ENCODE measurements around the gene MON2. TPM values are rescaled to one million over a fixed set of nuclear protein-coding genes. Genes with fewer than 3 reads are reported as not detected.

MON2 gene
- total and polyA plus RNA-seq, 4 donors: 11.9 to 175 (median 33.3) TPM

- Histone ChIP-seq H3K4me3 (no peak overlapping the region), H3K36me3 (ENCODE audit: control insufficient read depth in 4 of 4, insufficient read depth in 4 of 4, low read length in 4 of 4) (peaks cover 0 to 7% (median 5%) of the 10 kb centered on the region in 4 donors), H3K27me3 (ENCODE audit: control insufficient read depth in 3 of 3, insufficient read depth in 3 of 3, low read length in 2 of 3) (no peaks in the 10 kb centered on the region), H3K4me1 (ENCODE audit: control insufficient read depth in 5 of 5, insufficient read depth in 5 of 5, low read length in 5 of 5) (peaks cover 0 to 2% (median 0%) of the 10 kb centered on the region in 5 donors), H3K9ac (ENCODE audit: insufficient read depth in 1 of 2, low read length in 2 of 2) (no peak overlapping the region), H3K9me3 (ENCODE audit: control insufficient read depth in 4 of 4, insufficient read depth in 3 of 4, low read length in 3 of 4) (no peaks in the 10 kb centered on the region), H3K27ac (ENCODE audit: low read depth in 1 of 2, low read length in 1 of 2) (no peak overlapping the region)
- no peak for TF ChIP-seq CTCF (IDR thresholded peaks at IDR 0.05; ENCODE audit: control extremely low read depth, extremely low read depth)
- DNase-seq (peak in 1 of 3 donors; percentile 4), ATAC-seq (ENCODE audit: insufficient read depth, low FRiP score) (no peak)
- 84 to 89% methylated on average over 5 of the region's 5 CpGs for WGBS, 2 donors
Observed at GRCh38 chr12:62519043-62519442, 52.4 kb downstream of the MON2 start.

- peaks cover 0 to 2% (median 1%) of the 10 kb centered on the region in 4 donors for H3K36me3 ChIP-seq (ENCODE audit: control insufficient read depth in 4 of 4, insufficient read depth in 4 of 4, low read length in 4 of 4)
- no peak overlapping the region for H3K9ac ChIP-seq (ENCODE audit: insufficient read depth in 1 of 2, low read length in 2 of 2)
- ATAC-seq (ENCODE audit: insufficient read depth, low FRiP score) (no peak), DNase-seq (peak in 2 of 3 donors; percentile 20 to 21)
- H3K27ac ChIP-seq (ENCODE audit: low read depth in 1 of 2, low read length in 1 of 2): no peak overlapping the region
- no peaks in the 10 kb centered on the region for H3K9me3 ChIP-seq (ENCODE audit: control insufficient read depth in 4 of 4, insufficient read depth in 3 of 4, low read length in 3 of 4)
- no peaks in the 10 kb centered on the region for H3K27me3 ChIP-seq (ENCODE audit: control insufficient read depth in 3 of 3, insufficient read depth in 3 of 3, low read length in 2 of 3)
- H3K4me3 ChIP-seq: no peak overlapping the region
- peaks cover 0 to 2% (median 0%) of the 10 kb centered on the region in 5 donors for H3K4me1 ChIP-seq (ENCODE audit: control insufficient read depth in 5 of 5, insufficient read depth in 5 of 5, low read length in 5 of 5)
- 88 to 89% methylated on average over 5 of the region's 5 CpGs for WGBS, 2 donors
- no peak for TF ChIP-seq CTCF (IDR thresholded peaks at IDR 0.05; ENCODE audit: control extremely low read depth, extremely low read depth)
Observed at GRCh38 chr12:62520361-62520760, 53.7 kb downstream of the MON2 start.

- no peak overlapping the region for H3K9ac ChIP-seq (ENCODE audit: insufficient read depth in 1 of 2, low read length in 2 of 2)
- H3K27me3 ChIP-seq (ENCODE audit: control insufficient read depth in 3 of 3, insufficient read depth in 3 of 3, low read length in 2 of 3): no peaks in the 10 kb centered on the region
- DNase-seq: no peak
- WGBS, 2 donors: 85 to 91% methylated on average over 2 of the region's 2 CpGs
- H3K9me3 ChIP-seq (ENCODE audit: control insufficient read depth in 4 of 4, insufficient read depth in 3 of 4, low read length in 3 of 4): no peaks in the 10 kb centered on the region
- H3K36me3 ChIP-seq (ENCODE audit: control insufficient read depth in 4 of 4, insufficient read depth in 4 of 4, low read length in 4 of 4): peaks cover 0 to 2% (median 0%) of the 10 kb centered on the region in 4 donors
- no peak overlapping the region for H3K27ac ChIP-seq (ENCODE audit: low read depth in 1 of 2, low read length in 1 of 2)
- H3K4me3 ChIP-seq: no peak overlapping the region
- H3K4me1 ChIP-seq (ENCODE audit: control insufficient read depth in 5 of 5, insufficient read depth in 5 of 5, low read length in 5 of 5): peaks cover 0 to 2% (median 0%) of the 10 kb centered on the region in 5 donors
- ATAC-seq (ENCODE audit: insufficient read depth, low FRiP score): no peak
- TF ChIP-seq CTCF (IDR thresholded peaks at IDR 0.05; ENCODE audit: control extremely low read depth, extremely low read depth): no peak
Observed at GRCh38 chr12:62522984-62523383, 56.4 kb downstream of the MON2 start.

- no peak for TF ChIP-seq CTCF (IDR thresholded peaks at IDR 0.05; ENCODE audit: control extremely low read depth, extremely low read depth)
- Histone ChIP-seq H3K27ac (ENCODE audit: low read depth in 1 of 2, low read length in 1 of 2) (no peak overlapping the region), H3K36me3 (ENCODE audit: control insufficient read depth in 4 of 4, insufficient read depth in 4 of 4, low read length in 4 of 4) (peaks cover 0 to 2% (median 0%) of the 10 kb centered on the region in 4 donors), H3K4me1 (ENCODE audit: control insufficient read depth in 5 of 5, insufficient read depth in 5 of 5, low read length in 5 of 5) (no peaks in the 10 kb centered on the region), H3K9ac (ENCODE audit: insufficient read depth in 1 of 2, low read length in 2 of 2) (no peak overlapping the region), H3K4me3 (no peak overlapping the region), H3K9me3 (ENCODE audit: control insufficient read depth in 4 of 4, insufficient read depth in 3 of 4, low read length in 3 of 4) (no peaks in the 10 kb centered on the region), H3K27me3 (ENCODE audit: control insufficient read depth in 3 of 3, insufficient read depth in 3 of 3, low read length in 2 of 3) (no peaks in the 10 kb centered on the region)
- 64 to 79% methylated on average over 1 of the region's 1 CpG for WGBS, 2 donors
- DNase-seq: no peak
- ATAC-seq (ENCODE audit: insufficient read depth, low FRiP score): no peak
Observed at GRCh38 chr12:62523619-62524018, 57.0 kb downstream of the MON2 start.

Data from lung (tissue), 12 donors.